Activated CD8-positive, alpha-beta memory T cell treated with anti-CD3 and anti-CD28 coated beads, Interleukin-2, amount 10 ng/mL, durations not matched to agents 7 days and 5 days (primary cell): ENCODE measurements around the gene FOLR3. TPM values are rescaled to one million over a fixed set of nuclear protein-coding genes. Genes with fewer than 3 reads are reported as not detected.
"Not testable (repeated sequence)": the region's sequence is repeated elsewhere in the genome, so short reads cannot be mapped to it uniquely, and the experiment has no call there.

ENCODE experiments used
- ATAC-seq: fragments of 150-1000 bp; cut with Tn5 transposase; one replicate; pipeline ENCODE4 v1.10.0; 2021; ENCODE audit warnings: moderate library complexity
- CTCF ChIA-PET: fragments of 350-600 bp; sonication (Branson Sonifier 250); formaldehyde crosslinking; loops from one replicate; lab custom pipeline; 2021; ENCODE audit warnings: antibody characterized with exemption; lab: Charles Lee
- DNase-seq: peaks from one replicate; pipeline ENCODE4 v3.0.0-alpha.2; 2020
- H3K27ac Mint-ChIP-seq: one replicate; pipeline ENCODE4 v1.8.0; 2021; ENCODE audit warnings: mild to moderate bottlenecking, mixed read lengths
- H3K27me3 Mint-ChIP-seq: one replicate; pipeline ENCODE4 v1.8.0; 2021; ENCODE audit warnings: mixed read lengths
- H3K36me3 Mint-ChIP-seq: one replicate; pipeline ENCODE4 v1.8.0; 2021; ENCODE audit warnings: mild to moderate bottlenecking, mixed read lengths
- H3K4me1 Mint-ChIP-seq: one replicate; pipeline ENCODE4 v1.8.0; 2021; ENCODE audit warnings: mixed read lengths
- H3K4me3 Mint-ChIP-seq: one replicate; pipeline ENCODE4 v1.8.0; 2021; ENCODE audit warnings: mild to moderate bottlenecking, moderate library complexity, mixed read lengths
- H3K9me3 Mint-ChIP-seq: one replicate; pipeline ENCODE4 v1.8.0; 2022; ENCODE audit warnings: low read depth, mixed read lengths
- total RNA-seq, 2 experiments: library from RNA; stranded (reverse); gene quantifications; one replicate each; pipeline ENCODE4 v1.2.3, GENCODE V29; 2021

FOLR3 gene
- total RNA-seq, 2 experiments from 2014 or later, result not detected

- Mint-ChIP-seq H3K4me3 (no peak overlapping the region), H3K9me3 (no peaks in the 10 kb centered on the region), H3K27ac (no peak overlapping the region), H3K36me3 (no peaks in the 10 kb centered on the region), H3K27me3 (peaks cover 22% of the 10 kb centered on the region), H3K4me1 (peaks cover 13% of the 10 kb centered on the region)
- DNase-seq (no peak), ATAC-seq (no peak)
- CTCF ChIA-PET, result interaction anchor here (0.9 to 1.4 kb wide), 2 partner anchors 154 to 201 kb away, joined by 3 to 6 read pairs; no protein-coding TSS in a partner anchor
Observed at GRCh38 chr11:72179049-72179803, 43.7 kb downstream of the FOLR3 start.

DNA sequence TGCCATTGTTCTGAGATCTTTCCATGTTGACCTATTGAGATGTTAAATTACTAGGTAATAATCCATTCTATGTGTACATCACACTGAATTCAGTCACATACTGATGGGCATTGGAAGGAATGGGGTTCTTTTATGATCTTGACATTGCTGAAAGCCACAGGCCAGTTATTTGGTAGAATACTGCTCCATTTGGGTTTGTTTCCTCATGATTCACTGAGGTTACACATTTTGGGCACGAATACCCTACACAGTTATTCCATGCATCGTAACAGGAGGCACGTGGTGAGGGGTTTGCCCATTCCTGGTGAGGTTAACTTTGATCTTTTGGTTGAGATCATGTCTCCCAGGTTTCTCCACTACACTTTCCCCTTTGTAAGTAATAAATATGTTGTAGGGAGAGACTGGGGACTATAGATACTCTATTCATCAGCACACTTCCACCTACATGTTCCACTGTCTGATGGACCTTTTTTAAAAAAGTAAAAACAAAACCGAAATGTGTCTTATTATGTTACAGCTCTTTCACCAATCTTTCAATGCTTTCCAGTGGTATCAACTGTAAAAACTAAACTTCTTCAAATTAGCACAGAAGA is 44.4 kb downstream of the FOLR3 start:
- H3K4me3 Mint-ChIP-seq, result no peak overlapping the region
- H3K9me3 Mint-ChIP-seq, result no peaks in the 10 kb centered on the region
- H3K27me3 Mint-ChIP-seq, result peaks cover 22% of the 10 kb centered on the region
- DNase-seq, result no peak
- no peak overlapping the region for H3K27ac Mint-ChIP-seq
- peaks cover 13% of the 10 kb centered on the region for H3K4me1 Mint-ChIP-seq
- no peaks in the 10 kb centered on the region for H3K36me3 Mint-ChIP-seq
- ATAC-seq, result no peak
- CTCF ChIA-PET, result interaction anchor here (0.9 to 1.9 kb wide), 3 partner anchors 9 to 155 kb away, joined by 3 to 6 read pairs (median 3); no protein-coding TSS in a partner anchor

GRCh38 chr11:72180892-72181552 is 45.5 kb downstream of the FOLR3 start:
- Mint-ChIP-seq H3K4me1 (peaks cover 13% of the 10 kb centered on the region), H3K27me3 (peaks cover 22% of the 10 kb centered on the region)
- H3K4me3 Mint-ChIP-seq, H3K36me3 Mint-ChIP-seq, H3K9me3 Mint-ChIP-seq, DNase-seq, H3K27ac Mint-ChIP-seq, ATAC-seq: not testable (repeated sequence)
- CTCF ChIA-PET, result interaction anchor here (1.6 to 5.1 kb wide), 3 partner anchors 37 to 141 kb away, joined by 3 to 31 read pairs (median 3); no protein-coding TSS in a partner anchor

DNA sequence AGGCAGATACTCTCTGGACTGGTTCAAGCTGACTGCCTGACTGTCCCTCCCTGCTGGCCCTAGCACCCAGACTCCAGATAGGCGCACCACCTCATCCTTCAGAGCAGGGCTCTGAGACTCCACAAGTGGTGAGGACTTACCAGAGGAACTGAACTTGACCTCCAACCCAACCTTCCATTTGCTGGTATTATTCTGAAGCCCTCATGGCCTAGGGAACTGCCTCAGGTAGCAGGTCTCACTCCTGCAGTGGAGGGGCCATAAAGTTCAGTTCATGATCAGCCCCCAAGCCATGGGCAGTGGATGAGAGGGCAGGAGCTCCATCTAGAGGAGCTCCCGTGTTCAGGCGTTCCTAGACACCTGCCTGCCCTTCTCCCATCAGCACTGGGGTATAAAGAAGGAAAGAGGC is 46.0 kb downstream of the FOLR3 start:
- not testable (repeated sequence) for ATAC-seq, H3K9me3 Mint-ChIP-seq, DNase-seq, H3K36me3 Mint-ChIP-seq, H3K27ac Mint-ChIP-seq, H3K4me3 Mint-ChIP-seq
- H3K4me1 Mint-ChIP-seq, result peaks cover 13% of the 10 kb centered on the region
- CTCF ChIA-PET, result interaction anchor here (0.7 to 5.1 kb wide), 4 partner anchors 37 to 158 kb away, joined by 3 to 31 read pairs (median 4); no protein-coding TSS in a partner anchor
- peaks cover 22% of the 10 kb centered on the region for H3K27me3 Mint-ChIP-seq

DNA sequence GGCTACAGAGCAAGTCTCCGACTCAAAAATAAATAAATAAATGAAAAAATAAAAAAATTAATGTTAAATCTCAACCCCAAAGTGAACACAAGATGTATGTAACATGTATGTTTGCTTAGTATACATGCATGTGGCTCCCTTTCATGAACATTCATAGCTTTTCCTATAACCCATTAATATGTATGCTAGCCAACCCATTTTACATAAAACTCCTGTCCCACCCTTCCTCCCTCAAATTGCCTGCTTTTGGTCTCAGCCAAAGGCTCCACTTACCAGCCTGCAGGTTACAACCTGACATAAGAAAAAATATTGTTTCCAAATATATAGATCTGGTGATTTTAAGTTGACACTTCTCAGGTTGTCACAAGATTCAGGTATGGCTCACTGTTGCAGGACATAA is 52.7 kb downstream of the FOLR3 start:
- Mint-ChIP-seq H3K4me1 (peaks cover 3% of the 10 kb centered on the region), H3K27ac (no peak overlapping the region), H3K27me3 (peaks cover 4% of the 10 kb centered on the region), H3K36me3 (no peaks in the 10 kb centered on the region), H3K4me3 (no peak overlapping the region), H3K9me3 (no peaks in the 10 kb centered on the region)
- CTCF ChIA-PET, result no interaction called here
- no peak for ATAC-seq
- DNase-seq, result no peak

Other genes starting within 250 kb of the FOLR3 start
- gene XNDC1N, start 207.1 kb upstream of the FOLR3 start, total RNA-seq, result 10 to 100 TPM; 14.8 to 23.1 TPM
- gene RNF121, start 206.7 kb upstream of the FOLR3 start, total RNA-seq, result 10 to 100 TPM; 30.7 to 38.7 TPM
- gene IL18BP, start 136.8 kb upstream of the FOLR3 start, total RNA-seq, result 10 to 100 TPM in 1 of 2 experiments, 1 to 10 TPM in 1; 7.0 to 11.2 TPM
- 100 to 1,000 TPM; 156 to 221 TPM for gene NUMA1, start 55.2 kb upstream of the FOLR3 start, total RNA-seq
- gene LRRC51, start 54.9 kb upstream of the FOLR3 start, total RNA-seq, result 1 to 10 TPM; 4.0 to 9.2 TPM
- gene LAMTOR1, start 32.4 kb upstream of the FOLR3 start, total RNA-seq, result 10 to 100 TPM; 63.4 to 66.5 TPM
- under 1 TPM in 1 of 2 experiments, not detected in 1; 0.23 TPM for gene TOMT, start 29.8 kb upstream of the FOLR3 start, total RNA-seq
- 10 to 100 TPM; 53.8 to 63.6 TPM for gene ANAPC15, start 23.0 kb upstream of the FOLR3 start, total RNA-seq
- gene FOLR1, start 56.4 kb downstream of the FOLR3 start, total RNA-seq, result not detected
- not detected for gene FOLR2, start 81.1 kb downstream of the FOLR3 start, total RNA-seq
- 100 to 1,000 TPM; 152 to 157 TPM for gene INPPL1, start 89.0 kb downstream of the FOLR3 start, total RNA-seq
- gene PHOX2A, start 108.5 kb downstream of the FOLR3 start, total RNA-seq, result not detected